ENCODE results near the gene SLC52A1. TPM values are rescaled to one million over a fixed set of nuclear protein-coding genes. Genes with fewer than 3 reads are reported as not detected.

The SLC52A1 gene
- total RNA-seq, 1 donor from 2014 or later = 0.26 TPM

- Histone ChIP-seq H3K36me3 (no peaks in the 10 kb centered on the region), H3K27ac (no peak overlapping the region), H3K4me1 (no peaks in the 10 kb centered on the region), H3K4me3 (no peak overlapping the region), H3K9me3 (no peaks in the 10 kb centered on the region), H3K27me3 (no peaks in the 10 kb centered on the region)
- no peak for ATAC-seq
- no peak for DNase-seq
- intact Hi-C loops (cut with DNase I) = loop anchor here (10.0 kb wide), 2 partner anchors 85 to 165 kb away; partner anchors contain the start of genes CAMTA2 and CHRNE
- no peak for TF ChIP-seq CTCF (IDR thresholded peaks at IDR 0.05)
Observed at GRCh38 chr17:5069724-5070123, 34.5 kb upstream of the SLC52A1 start.

- Histone ChIP-seq H3K36me3 (no peaks in the 10 kb centered on the region), H3K27ac (no peak overlapping the region), H3K4me1 (no peaks in the 10 kb centered on the region), H3K9me3 (no peaks in the 10 kb centered on the region), H3K4me3 (no peak overlapping the region), H3K27me3 (no peaks in the 10 kb centered on the region)
- ATAC-seq (no peak), DNase-seq (no peak)
- TF ChIP-seq CTCF (IDR thresholded peaks at IDR 0.05) = no peak
- intact Hi-C loops (cut with DNase I) = loop anchor here (10.0 kb wide), 2 partner anchors 83 to 163 kb away; partner anchors contain the start of genes CAMTA2 and CHRNE
Observed at GRCh38 chr17:5068236-5068635, 33.0 kb upstream of the SLC52A1 start.

GRCh38 chr17:5065227-5065744 is 30.1 kb upstream of the SLC52A1 start:
- intact Hi-C loops (cut with DNase I) = loop anchor here (10.0 kb wide), 2 partner anchors 80 to 160 kb away; partner anchors contain the start of genes CAMTA2 and CHRNE
- TF ChIP-seq CTCF (IDR thresholded peaks at IDR 0.05) = no peak
- ATAC-seq = no peak

GRCh38 chr17:5055543-5055942 is 20.3 kb upstream of the SLC52A1 start:
- intact Hi-C loops (cut with DNase I) = no loop called here
- no peak for TF ChIP-seq CTCF (IDR thresholded peaks at IDR 0.05)

More at GRCh38 chr17:5065227-5065744, 30.1 kb upstream of the SLC52A1 start:
- Histone ChIP-seq H3K4me1 (no peaks in the 10 kb centered on the region), H3K4me3 (no peak overlapping the region), H3K27me3 (no peaks in the 10 kb centered on the region), H3K9me3 (no peaks in the 10 kb centered on the region), H3K36me3 (no peaks in the 10 kb centered on the region), H3K27ac (no peak overlapping the region)
- DNase-seq = no peak

GRCh38 chr17:5050278-5050677 is 15.1 kb upstream of the SLC52A1 start:
- H3K27me3 ChIP-seq = no peaks in the 10 kb centered on the region
- H3K9me3 ChIP-seq = no peaks in the 10 kb centered on the region
- H3K36me3 ChIP-seq = no peaks in the 10 kb centered on the region
- TF ChIP-seq CTCF (IDR thresholded peaks at IDR 0.05) = no peak
- ATAC-seq (no peak), DNase-seq (no peak)
- no peak overlapping the region for H3K27ac ChIP-seq
- H3K4me1 ChIP-seq = peaks cover 11% of the 10 kb centered on the region
- intact Hi-C loops (cut with DNase I) = no loop called here
- H3K4me3 ChIP-seq = no peak overlapping the region

More at GRCh38 chr17:5055543-5055942, 20.3 kb upstream of the SLC52A1 start:
- no peaks in the 10 kb centered on the region for H3K9me3 ChIP-seq
- no peak overlapping the region for H3K4me3 ChIP-seq
- H3K27me3 ChIP-seq = no peaks in the 10 kb centered on the region
- no peak overlapping the region for H3K27ac ChIP-seq
- no peak for ATAC-seq
- no peaks in the 10 kb centered on the region for H3K4me1 ChIP-seq
- H3K36me3 ChIP-seq = no peaks in the 10 kb centered on the region
- no peak for DNase-seq
